ENCODE measurements around the gene DDIT4.

The DDIT4 gene

DNA sequence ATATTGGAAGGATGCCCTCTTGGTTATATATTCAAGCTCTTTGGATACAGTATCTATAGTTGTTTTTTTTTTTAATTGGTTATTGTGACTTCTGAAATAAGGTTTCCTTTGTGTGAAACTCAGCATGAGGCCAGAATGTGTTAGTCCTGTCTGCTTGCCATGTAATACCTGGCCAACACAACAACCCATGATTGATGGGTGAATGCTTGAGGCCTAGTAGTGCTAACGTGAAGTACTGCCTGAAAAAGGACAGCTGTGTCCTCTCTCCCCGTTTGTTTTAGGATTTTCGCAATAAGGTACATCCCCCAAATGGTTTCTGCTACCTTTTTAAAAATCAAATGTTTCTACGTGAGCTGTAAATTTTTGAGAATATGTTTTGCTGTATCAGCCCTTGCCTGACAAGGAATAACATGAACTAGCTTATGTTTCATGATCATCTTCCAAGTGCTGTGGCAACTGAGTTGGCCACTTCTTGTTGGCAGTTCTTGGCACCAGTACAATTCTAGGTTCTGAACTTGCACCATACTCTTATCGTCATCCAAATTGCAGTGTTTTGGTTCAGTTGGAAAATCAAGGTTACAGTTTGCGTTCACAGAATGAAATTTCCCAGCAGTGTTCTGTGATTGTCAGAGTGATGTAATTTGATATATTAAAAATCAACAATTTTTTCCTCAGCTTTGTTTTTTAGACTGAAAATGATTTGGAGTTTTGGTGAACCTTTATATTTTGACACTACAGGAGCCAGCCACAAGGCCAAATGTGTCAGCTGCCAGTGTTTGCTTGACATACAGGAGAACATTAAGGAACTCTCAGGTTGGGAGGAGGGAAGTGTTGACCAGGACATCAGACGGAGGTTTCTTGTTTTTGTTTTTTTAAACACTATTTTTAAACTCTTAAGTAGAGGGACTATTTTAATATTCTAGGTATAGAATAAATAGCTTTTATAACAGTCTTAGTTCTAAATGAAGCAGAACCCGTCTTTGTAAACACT is 44.2 kb upstream of the DDIT4 start:
- no peak for DNase-seq (ENCODE audit: low read depth)
- TF ChIP-seq, protein P1, sequence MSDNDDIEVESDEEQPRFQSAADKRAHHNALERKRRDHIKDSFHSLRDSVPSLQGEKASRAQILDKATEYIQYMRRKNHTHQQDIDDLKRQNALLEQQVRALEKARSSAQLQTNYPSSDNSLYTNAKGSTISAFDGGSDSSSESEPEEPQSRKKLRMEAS (IDR thresholded peaks at IDR 0.05; ENCODE audit: low read depth, low read length): no peak
- TF ChIP-seq MYC (IDR thresholded peaks at IDR 0.05; ENCODE audit: low read depth, low read length): no peak

DNA sequence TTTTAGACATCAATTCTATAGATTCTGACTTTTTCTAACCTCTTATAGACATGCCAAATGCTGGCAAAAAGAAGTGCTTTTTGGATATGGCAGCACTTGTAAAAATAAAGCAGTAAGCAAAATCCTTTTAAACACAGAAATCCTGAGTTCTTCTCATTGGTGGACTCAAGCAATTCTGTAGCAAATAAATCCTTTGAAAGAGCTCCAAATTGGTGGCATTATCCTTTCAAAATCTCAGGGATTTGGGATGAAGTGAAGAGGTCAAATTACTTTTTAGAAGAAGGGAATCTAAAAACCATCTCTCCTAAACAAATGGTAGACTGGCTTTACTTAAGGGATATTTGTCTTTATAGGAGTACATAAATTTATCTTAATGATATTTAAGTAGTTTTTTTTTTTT is 40.1 kb upstream of the DDIT4 start:
- DNase-seq (ENCODE audit: low read depth): no peak
- TF ChIP-seq, protein P2, sequence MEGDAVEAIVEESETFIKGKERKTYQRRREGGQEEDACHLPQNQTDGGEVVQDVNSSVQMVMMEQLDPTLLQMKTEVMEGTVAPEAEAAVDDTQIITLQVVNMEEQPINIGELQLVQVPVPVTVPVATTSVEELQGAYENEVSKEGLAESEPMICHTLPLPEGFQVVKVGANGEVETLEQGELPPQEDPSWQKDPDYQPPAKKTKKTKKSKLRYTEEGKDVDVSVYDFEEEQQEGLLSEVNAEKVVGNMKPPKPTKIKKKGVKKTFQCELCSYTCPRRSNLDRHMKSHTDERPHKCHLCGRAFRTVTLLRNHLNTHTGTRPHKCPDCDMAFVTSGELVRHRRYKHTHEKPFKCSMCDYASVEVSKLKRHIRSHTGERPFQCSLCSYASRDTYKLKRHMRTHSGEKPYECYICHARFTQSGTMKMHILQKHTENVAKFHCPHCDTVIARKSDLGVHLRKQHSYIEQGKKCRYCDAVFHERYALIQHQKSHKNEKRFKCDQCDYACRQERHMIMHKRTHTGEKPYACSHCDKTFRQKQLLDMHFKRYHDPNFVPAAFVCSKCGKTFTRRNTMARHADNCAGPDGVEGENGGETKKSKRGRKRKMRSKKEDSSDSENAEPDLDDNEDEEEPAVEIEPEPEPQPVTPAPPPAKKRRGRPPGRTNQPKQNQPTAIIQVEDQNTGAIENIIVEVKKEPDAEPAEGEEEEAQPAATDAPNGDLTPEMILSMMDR (IDR thresholded peaks at IDR 0.05; ENCODE audit: low read depth, low read length): no peak
- TF ChIP-seq POLR2A (IDR thresholded peaks at IDR 0.05; ENCODE audit: extremely low read depth, insufficient read length) (no peak), MYC (IDR thresholded peaks at IDR 0.05; ENCODE audit: low read depth, low read length) (no peak)
- TF ChIP-seq, protein P1 (IDR thresholded peaks at IDR 0.05; ENCODE audit: low read depth, low read length): no peak
- H3K4me3 ChIP-seq (ENCODE audit: low read depth, low read length): no peak overlapping the region

More for the DNA sequence above, 44.2 kb upstream of the DDIT4 start:
- H3K4me3 ChIP-seq (ENCODE audit: low read depth, low read length): no peak overlapping the region

DNA sequence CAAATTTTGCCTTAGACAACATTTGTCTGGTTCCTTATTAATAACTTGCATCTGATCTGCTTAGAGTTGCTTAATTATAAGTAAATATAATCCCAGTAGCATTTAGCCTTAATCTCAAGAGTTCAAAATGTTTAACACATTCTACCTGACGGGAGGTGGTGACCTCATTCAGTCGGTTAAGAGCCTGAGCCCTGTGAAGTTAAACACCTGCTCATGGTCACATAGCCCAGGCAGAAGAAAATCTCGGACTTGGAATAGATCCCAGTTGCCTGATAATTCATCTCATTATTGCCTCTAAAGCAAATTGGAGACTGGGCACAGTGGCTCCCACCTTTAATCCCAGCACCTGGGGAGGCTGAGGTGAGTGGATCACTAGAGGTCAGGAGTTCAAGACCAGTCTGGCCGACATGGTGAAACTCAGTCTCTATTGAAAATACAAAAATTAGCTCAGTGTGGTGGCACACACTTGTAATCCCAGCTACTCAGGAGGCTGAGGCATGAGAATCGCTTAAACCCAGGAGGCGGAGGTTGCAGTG is 39.1 kb upstream of the DDIT4 start:
- H3K4me3 ChIP-seq (ENCODE audit: low read depth, low read length): no peak overlapping the region
- no peak for DNase-seq (ENCODE audit: low read depth)
- TF ChIP-seq, protein P2 (IDR thresholded peaks at IDR 0.05; ENCODE audit: low read depth, low read length): no peak
- TF ChIP-seq, protein P1 (IDR thresholded peaks at IDR 0.05; ENCODE audit: low read depth, low read length): no peak
- no peak for TF ChIP-seq POLR2A (IDR thresholded peaks at IDR 0.05; ENCODE audit: extremely low read depth, insufficient read length)
- TF ChIP-seq MYC (IDR thresholded peaks at IDR 0.05; ENCODE audit: low read depth, low read length): no peak

DNA sequence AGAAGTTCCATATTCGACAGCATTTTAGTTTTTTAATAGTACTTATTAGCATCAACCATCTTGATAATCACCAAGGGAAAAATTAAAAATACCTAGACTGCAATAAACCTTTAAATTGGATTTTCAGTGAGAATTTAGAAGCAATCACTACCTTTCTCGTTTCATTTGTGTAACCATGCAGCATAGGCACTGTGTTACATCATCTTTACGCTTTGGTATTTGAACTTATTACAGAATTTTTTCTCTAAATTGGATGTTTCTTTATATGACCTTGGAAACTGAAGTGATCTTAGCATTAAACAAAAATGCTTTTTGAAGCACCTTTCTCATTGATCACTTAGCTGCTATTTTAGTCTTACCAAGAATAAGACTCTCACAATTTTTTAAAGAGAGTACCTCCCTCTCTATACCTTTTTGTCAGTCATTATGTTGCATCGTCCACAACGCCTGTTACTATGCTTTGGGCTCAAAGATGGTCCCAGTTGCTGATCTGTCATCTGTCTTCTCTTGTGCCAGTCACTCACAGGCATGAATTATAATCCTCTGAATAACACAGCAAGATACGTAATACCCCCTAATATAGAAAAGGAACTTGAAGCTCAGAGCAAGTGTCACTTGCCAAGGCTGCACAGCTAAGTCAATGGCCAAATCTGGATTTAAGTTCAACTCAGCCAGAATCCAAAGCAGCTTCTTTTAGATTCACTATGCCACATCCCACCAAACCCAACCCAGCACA is 38.0 kb upstream of the DDIT4 start:
- TF ChIP-seq MYC (IDR thresholded peaks at IDR 0.05; ENCODE audit: low read depth, low read length) (no peak), POLR2A (IDR thresholded peaks at IDR 0.05; ENCODE audit: extremely low read depth, insufficient read length) (no peak)
- TF ChIP-seq, protein P2 (IDR thresholded peaks at IDR 0.05; ENCODE audit: low read depth, low read length): no peak
- TF ChIP-seq, protein P1 (IDR thresholded peaks at IDR 0.05; ENCODE audit: low read depth, low read length): no peak
- DNase-seq (ENCODE audit: low read depth): no peak
- H3K4me3 ChIP-seq (ENCODE audit: low read depth, low read length): no peak overlapping the region

DNA sequence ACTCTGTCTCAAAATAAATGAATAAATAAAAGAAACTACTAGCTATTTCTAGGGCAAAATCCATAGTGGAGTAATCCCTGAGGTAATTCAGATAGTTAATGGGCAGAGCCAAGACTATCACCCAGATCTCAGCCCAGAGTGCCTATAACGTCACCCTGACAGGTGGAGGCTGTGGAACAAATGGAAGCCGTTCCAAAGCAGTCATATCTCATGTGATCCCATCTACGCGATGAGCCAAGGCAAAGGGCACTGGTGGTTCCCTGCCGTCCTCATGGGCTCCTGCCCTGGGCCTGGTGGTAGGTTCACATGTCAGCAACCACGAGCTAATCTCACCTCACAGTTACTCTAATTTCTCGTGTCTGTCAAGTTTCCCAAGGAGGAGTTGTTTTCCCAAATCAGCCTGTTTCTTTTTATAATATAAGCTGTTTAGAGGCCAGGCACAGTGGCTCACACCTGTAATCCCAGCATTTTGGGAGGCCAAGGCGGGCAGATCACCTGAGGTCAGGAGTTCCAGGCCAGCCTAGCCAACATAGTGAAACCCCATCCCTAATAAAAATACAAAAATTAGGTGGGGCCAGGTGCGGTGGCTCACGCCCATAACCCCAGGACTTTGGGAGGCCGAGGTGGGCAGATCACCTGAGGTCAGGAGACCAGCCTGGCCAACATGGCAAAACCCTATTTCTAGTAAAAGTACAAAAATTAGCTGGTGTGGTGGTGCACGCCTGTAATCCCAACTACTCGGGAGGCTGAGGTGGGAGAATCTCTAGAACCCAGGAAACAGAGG is 35.1 kb upstream of the DDIT4 start:
- TF ChIP-seq MYC (IDR thresholded peaks at IDR 0.05; ENCODE audit: low read depth, low read length) (no peak), POLR2A (IDR thresholded peaks at IDR 0.05; ENCODE audit: extremely low read depth, insufficient read length) (no peak)
- TF ChIP-seq, protein P2 (IDR thresholded peaks at IDR 0.05; ENCODE audit: low read depth, low read length): no peak
- TF ChIP-seq, protein P1 (IDR thresholded peaks at IDR 0.05; ENCODE audit: low read depth, low read length): no peak
- DNase-seq (ENCODE audit: low read depth): no peak
- H3K4me3 ChIP-seq (ENCODE audit: low read depth, low read length): no peak overlapping the region

Data from NB4 (cell line).